Right lobe of liver (tissue), 6 donors: ENCODE measurements around the gene LOXL3. TPM values are rescaled to one million over a fixed set of nuclear protein-coding genes. Genes with fewer than 3 reads are reported as not detected.

Experiments
- ATAC-seq, 4 donors: fragments of 200-7000 bp; cut with Tn5 transposase; one replicate each; pipeline ENCODE4 v1.9.1; 2020; ENCODE audit warnings: mild to moderate bottlenecking in 4 of 4, moderate library complexity in 4 of 4
- DNase-seq, 3 donors: peaks; one replicate each; pipeline ENCODE4 v3.0.0-alpha.2; 2020
- H3K27ac ChIP-seq, 3 donors: fragments of 200-600 bp; one replicate each; pipeline ENCODE4 v1.8.0; 2022
- H3K27me3 ChIP-seq, 2 donors: fragments of 200-600 bp; one replicate each; pipeline ENCODE4 v1.8.0; 2022
- H3K36me3 ChIP-seq, 4 donors: fragments of 200-600 bp; sonication (generic) in 1 of 4; one replicate each; pipeline versions ENCODE4 v1.5.1 to v1.8.0; 2017 to 2022; ENCODE audit warnings: control low read depth in 1 of 4
- H3K4me1 ChIP-seq, 4 donors: fragments of 200-600 bp; sonication (generic) in 1 of 4; one replicate each; pipeline versions ENCODE4 v1.5.1 to v1.8.0; 2017 to 2022; ENCODE audit warnings: control low read depth in 1 of 4
- H3K4me3 ChIP-seq, 3 donors: fragments of 200-600 bp; one replicate each; pipeline ENCODE4 v1.8.0; 2022
- H3K9me3 ChIP-seq, 4 donors: fragments of 200-600 bp; sonication (generic) in 1 of 4; one replicate each; pipeline versions ENCODE4 v1.5.1 to v1.8.0; 2017 to 2022; ENCODE audit warnings: control low read depth in 1 of 4
- CTCF ChIP-seq, 4 donors: fragments of 200-600 bp in 3 of 4; fragments of 450-650 bp in 1 of 4; IDR thresholded peaks; one replicate each; pipeline versions ENCODE4 v1.5.1 to v1.8.0; 2016 to 2022; ENCODE audit warnings: antibody characterized with exemption in 4 of 4, mild to moderate bottlenecking in 2 of 4
- POLR2A ChIP-seq: fragments of 450-650 bp; IDR thresholded peaks from one replicate; pipeline ENCODE4 v1.6.1; 2017; ENCODE audit warnings: antibody characterized with exemption, mild to moderate bottlenecking
- WGBS: methylation state at CpG from one replicate; pipeline ENCODE4 v1.1.6; 2018; ENCODE audit warnings: low coverage, low lambda C conversion rate; ENCODE audit not compliant: insufficient coverage; ENCODE audit errors: missing lambda C conversion rate; 5-methylcytosine and 5-hydroxymethylcytosine counted together
- intact Hi-C, 2 donors: fragments of 100-400 bp; cut with DNase I; formaldehyde crosslinking; loops; one replicate each; pipeline versions ENCODE4 v1.11.2 to v1.14.1; 2022
- total RNA-seq, 6 experiments: library from RNA; depleted of rRNA in 2 of 6; stranded (reverse); fragments of >200 nt in 2 of 6; fragmentation: NEBNext Ultra II Directional in 3 of 6; extraction: Animal tissue kit (Norgen Biotek cat#: 25700) in 3 of 6; gene quantifications; one replicate each; pipeline versions ENCODE4 v1.1.0 to v1.2.4, GENCODE V29; 2016 to 2023
- donor health status: DM: no; HTN: yes; CAD: no.
- donor health status: DM: no; HTN: no; CAD: no.
- donor health status: DM: no; HTN: no; CAD: no.
- donor health status: DM: no; HTN: yes; CAD: no.
- donor health status: DM: no; HTN: yes; CAD: no.

Gene LOXL3
- total RNA-seq, 6 experiments from 2014 or later = 0.92 to 3.3 (median 1.8) TPM

GRCh38 chr2:74529357-74530238 is 24.1 kb downstream of the LOXL3 start, which contains the start of the genes AUP1 and HTRA2:
TSS of gene AUP1 (minus strand) at chr2:74529706. CDS start at chr2:74529629, 77 bp downstream.
TSS of gene HTRA2 (plus strand) at chr2:74529933. CDS start at chr2:74530007, 74 bp downstream.
- Histone ChIP-seq H3K36me3 (peaks cover 0 to 29% (median 9%) of the 10 kb centered on the region in 4 donors), H3K27ac (peak within 1 kb of the TSS; percentile 68 to 77 (median 76)), H3K4me1 (peaks cover 0 to 19% (median 6%) of the 10 kb centered on the region in 4 donors), H3K4me3 (peak within 1 kb of the TSS; percentile 78 to 98 (median 97)), H3K27me3 (no peaks in the 10 kb centered on the region), H3K9me3 (no peaks in the 10 kb centered on the region)
- TF ChIP-seq POLR2A (peak; percentile 74), CTCF (IDR thresholded peaks at IDR 0.05) (peak in 1 of 4 donors; percentile 6)
- peak; percentile 93 to 96 (median 94) for ATAC-seq
- intact Hi-C loops = loop anchor here in 1 of 2 donors (5.0 kb wide), 1 partner anchor 42 kb away; no protein-coding TSS in a partner anchor
- WGBS = 0% methylated on average over 15 of the region's 87 CpGs
- peak; percentile 99 to 100 (median 100) for DNase-seq

GRCh38 chr2:74528600-74529356 is 25.0 kb downstream of the LOXL3 start:
- H3K27me3 ChIP-seq = no peaks in the 10 kb centered on the region
- peaks cover 0 to 29% (median 9%) of the 10 kb centered on the region in 4 donors for H3K36me3 ChIP-seq
- H3K27ac ChIP-seq = peak overlapping the region; percentile 68 to 77 (median 76)
- TF ChIP-seq POLR2A (no peak), CTCF (IDR thresholded peaks at IDR 0.05) (no peak)
- ATAC-seq (peak in 3 of 4 donors; percentile 4 to 9 (median 8)), DNase-seq (no peak)
- no peaks in the 10 kb centered on the region for H3K9me3 ChIP-seq
- WGBS = 8% methylated on average over 20 of the region's 29 CpGs
- H3K4me3 ChIP-seq = peak overlapping the region; percentile 78 to 98 (median 97)
- intact Hi-C loops = loop anchor here in 1 of 2 donors (5.0 kb wide), 1 partner anchor 41 kb away; no protein-coding TSS in a partner anchor
- peaks cover 0 to 19% (median 6%) of the 10 kb centered on the region in 4 donors for H3K4me1 ChIP-seq

GRCh38 chr2:74527741-74528140 is 26.0 kb downstream of the LOXL3 start:
- Histone ChIP-seq H3K4me1 (peaks cover 0 to 19% (median 6%) of the 10 kb centered on the region in 4 donors), H3K36me3 (peaks cover 0 to 22% (median 9%) of the 10 kb centered on the region in 4 donors), H3K27me3 (no peaks in the 10 kb centered on the region), H3K9me3 (no peaks in the 10 kb centered on the region), H3K27ac (no peak overlapping the region), H3K4me3 (no peak overlapping the region)
- DNase-seq (no peak), ATAC-seq (no peak)
- WGBS = 94% methylated on average over 6 of the region's 9 CpGs
- TF ChIP-seq CTCF (IDR thresholded peaks at IDR 0.05) (no peak), POLR2A (no peak)
- intact Hi-C loops = loop anchor here in 1 of 2 donors (5.0 kb wide), 1 partner anchor 40 kb away; no protein-coding TSS in a partner anchor

- H3K4me3 ChIP-seq = no peak overlapping the region
- intact Hi-C loops = loop anchor here in 1 of 2 donors (5.0 kb wide), 1 partner anchor 39 kb away; no protein-coding TSS in a partner anchor
- peaks cover 0 to 20% (median 9%) of the 10 kb centered on the region in 4 donors for H3K36me3 ChIP-seq
- DNase-seq (no peak), ATAC-seq (no peak)
- no peaks in the 10 kb centered on the region for H3K27me3 ChIP-seq
- no peak for TF ChIP-seq POLR2A
- no peak for TF ChIP-seq CTCF (IDR thresholded peaks at IDR 0.05)
- WGBS = 93% methylated on average over 5 of the region's 11 CpGs
- H3K4me1 ChIP-seq = peaks cover 0 to 19% (median 6%) of the 10 kb centered on the region in 4 donors
- no peak overlapping the region for H3K27ac ChIP-seq
- H3K9me3 ChIP-seq = no peaks in the 10 kb centered on the region
Measured at GRCh38 chr2:74526649-74527230, 27.0 kb downstream of the LOXL3 start.
